Measurements from ENCODE around the gene PPP1R13B.

Gene PPP1R13B

GRCh38 chr14:103879570-103880347 is 32.4 kb upstream of the PPP1R13B start:
- DNase-seq (ENCODE audit: low read depth) = no peak
- H3K4me3 ChIP-seq (ENCODE audit: low read length) = peak overlapping the region; percentile 28
- TF ChIP-seq CTCF (conservative IDR thresholded peaks at IDR 0.05; ENCODE audit: low read length) = no peak

- no peak overlapping the region for H3K4me3 ChIP-seq (ENCODE audit: low read length)
- no peak for DNase-seq (ENCODE audit: low read depth)
- TF ChIP-seq CTCF (conservative IDR thresholded peaks at IDR 0.05; ENCODE audit: low read length) = no peak
These were observed 31.8 kb upstream of the PPP1R13B start for GRCh38 chr14:103879118-103879569.

- no peak for DNase-seq (ENCODE audit: low read depth)
- TF ChIP-seq CTCF (conservative IDR thresholded peaks at IDR 0.05; ENCODE audit: low read length) = no peak
- no peak overlapping the region for H3K4me3 ChIP-seq (ENCODE audit: low read length)
These were observed 30.8 kb upstream of the PPP1R13B start for GRCh38 chr14:103878180-103878579.

- no peak overlapping the region for H3K4me3 ChIP-seq (ENCODE audit: low read length)
- DNase-seq (ENCODE audit: low read depth) = no peak
- TF ChIP-seq CTCF (conservative IDR thresholded peaks at IDR 0.05; ENCODE audit: low read length) = no peak
These were observed 27.6 kb upstream of the PPP1R13B start for GRCh38 chr14:103875010-103875409.

GRCh38 chr14:103872481-103873113 is 25.2 kb upstream of the PPP1R13B start:
- H3K4me3 ChIP-seq (ENCODE audit: low read length) = peak overlapping the region; percentile 18
- no peak for DNase-seq (ENCODE audit: low read depth)
- TF ChIP-seq CTCF (conservative IDR thresholded peaks at IDR 0.05; ENCODE audit: low read length) = no peak

- H3K4me3 ChIP-seq (ENCODE audit: low read length) = peak overlapping the region; percentile 18
- no peak for TF ChIP-seq CTCF (conservative IDR thresholded peaks at IDR 0.05; ENCODE audit: low read length)
- no peak for DNase-seq (ENCODE audit: low read depth)
These were observed 24.5 kb upstream of the PPP1R13B start for GRCh38 chr14:103871596-103872480.

All from AG10803 (cell line).